HepG2 (cell line): ENCODE measurements around the gene DOCK2. TPM values are rescaled to one million over a fixed set of nuclear protein-coding genes. Genes with fewer than 3 reads are reported as not detected.

Experiments
- ATAC-seq: fragments of 200-7000 bp; cut with Tn5 transposase; 3 replicates; pipeline ENCODE4 v1.9.1; 2020; ENCODE audit warnings: mild to moderate bottlenecking, moderate library complexity
- BruUV-seq: library from RNA; stranded (reverse); fragments of 400-500 nt; replicated peaks from 2 replicates; lab custom pipeline; 2021; lab: Mats Ljungman, UMichigan
- CTCF ChIA-PET: fragments of 300-600 bp; formaldehyde crosslinking; extraction: SDS; loops from one replicate; lab custom pipeline; 2021; ENCODE audit warnings: low total read pairs, inconsistent platforms, low intra/inter-chr PET ratio; lab: Yijun Ruan, JAX
- POLR2A ChIA-PET: fragments of 350-600 bp; sonication (Branson Sonifier 250); formaldehyde crosslinking; loops from one replicate; lab custom pipeline; 2020; ENCODE audit warnings: antibody characterized with exemption, inconsistent platforms; lab: Yijun Ruan, JAX
- DNase-seq: peaks from one replicate; pipeline ENCODE4 v3.0.0-alpha.2; 2015; ENCODE audit warnings: low spot score
- FAIRE-seq: peaks from 3 replicates; lab custom pipeline; 2011; peaks lifted over from hg19 to GRCh38; lab: Jason Lieb, UNC
- H2AFZ ChIP-seq: one replicate; pipeline ENCODE4 v1.6.1; 2011; ENCODE audit warnings: low read length, inconsistent platforms
- H3K27ac ChIP-seq: fragments of 300-600 bp; 3 replicates; pipeline ENCODE4 v1.8.0; 2011; ENCODE audit warnings: mixed run types, mild to moderate bottlenecking, mixed read lengths, low read length, inconsistent platforms; ENCODE audit not compliant: insufficient read depth; ENCODE audit errors: extremely low read length
- H3K27me3 ChIP-seq, 2 experiments: fragments of 200-600 bp in 1 of 2; 2 replicates in 1 of 2; 3 replicates in 1 of 2; pipeline versions ENCODE4 v1.6.0 to v1.8.0; 2011; ENCODE audit warnings: low read length in 2 of 2, mild to moderate bottlenecking in 2 of 2, moderate library complexity in 2 of 2, inconsistent platforms in 1 of 2; ENCODE audit not compliant: insufficient read depth in 2 of 2, control insufficient read depth in 1 of 2
- H3K36me3 ChIP-seq, 2 experiments: fragments of 200-600 bp in 1 of 2; replicated peaks in 1 of 2; 2 replicates in 1 of 2; 3 replicates in 1 of 2; pipeline versions ENCODE4 v1.5.1 to v1.8.0; 2011; ENCODE audit warnings: low read length in 2 of 2, inconsistent platforms in 1 of 2; ENCODE audit not compliant: insufficient read depth in 2 of 2, control insufficient read depth in 1 of 2
- H3K4me1 ChIP-seq: 2 replicates; pipeline ENCODE4 v1.5.1; 2012; ENCODE audit warnings: low read length, inconsistent platforms; ENCODE audit not compliant: insufficient read depth
- H3K4me2 ChIP-seq: 2 replicates; pipeline ENCODE4 v1.6.0; 2011; ENCODE audit warnings: low read depth, low read length, inconsistent platforms
- H3K4me3 ChIP-seq, 3 experiments: fragments of 200-600 bp in 1 of 3; sonication (generic), shearing (Covaris generic) in 1 of 3; replicated peaks in 1 of 3; 2 replicates each; pipeline ENCODE4 v1.5.1; 2011 to 2016; ENCODE audit warnings: low read length in 3 of 3, inconsistent platforms in 2 of 3, low read depth in 2 of 3, mild to moderate bottlenecking in 2 of 3, control low read depth in 1 of 3, mixed read lengths in 1 of 3; ENCODE audit not compliant: insufficient read depth in 1 of 3
- H3K79me2 ChIP-seq: one replicate; pipeline ENCODE4 v1.6.1; 2011; ENCODE audit warnings: low read length, inconsistent platforms; ENCODE audit not compliant: insufficient read depth
- H3K9ac ChIP-seq: 2 replicates; pipeline ENCODE4 v1.6.0; 2011; ENCODE audit warnings: mild to moderate bottlenecking, low read depth, low read length, inconsistent platforms; ENCODE audit not compliant: insufficient read depth
- H3K9me3 ChIP-seq: 2 replicates; pipeline ENCODE4 v1.5.1; 2012; ENCODE audit warnings: mild to moderate bottlenecking, low read length
- H4K20me1 ChIP-seq: 2 replicates; pipeline ENCODE4 v1.6.0; 2011; ENCODE audit warnings: inconsistent platforms, mild to moderate bottlenecking, low read length, moderate library complexity; ENCODE audit not compliant: insufficient read depth
- ETV6 ChIP-seq: sonication (generic); formaldehyde crosslinking; conservative IDR thresholded peaks from 2 replicates; pipeline ENCODE4 v1.4.0; 2020; ENCODE audit warnings: missing genetic modification reagents
- IKZF4 ChIP-seq: sonication (generic); formaldehyde crosslinking; IDR thresholded peaks from 2 replicates; pipeline ENCODE4 v1.5.1; 2020; ENCODE audit warnings: borderline replicate concordance, mild to moderate bottlenecking, low read depth, missing genetic modification reagents; ENCODE audit errors: not compliant biosample characterization
- KDM3A ChIP-seq: IDR thresholded peaks from 2 replicates; pipeline ENCODE4 v1.6.1; 2018; ENCODE audit warnings: low read depth, missing compliant biosample characterization
- MED13 ChIP-seq: sonication (generic); formaldehyde crosslinking; IDR thresholded peaks from 2 replicates; pipeline ENCODE4 v1.5.0; 2020; ENCODE audit warnings: missing genetic modification reagents
- NFIC ChIP-seq: IDR thresholded peaks from 2 replicates; pipeline ENCODE4 v1.6.1; 2012; ENCODE audit warnings: mild to moderate bottlenecking, low read length, inconsistent platforms
- NFYB ChIP-seq: sonication (generic); formaldehyde crosslinking; IDR thresholded peaks from 2 replicates; pipeline ENCODE4 v1.4.0; 2020; ENCODE audit warnings: missing genetic modification reagents
- REPIN1 ChIP-seq: sonication (generic); formaldehyde crosslinking; IDR thresholded peaks from 2 replicates; pipeline ENCODE4 v1.8.0; 2022; ENCODE audit warnings: missing genetic modification reagents, low read depth, mild to moderate bottlenecking, borderline replicate concordance
- ZBTB1 ChIP-seq: sonication (generic); formaldehyde crosslinking; IDR thresholded peaks from 2 replicates; pipeline ENCODE4 v1.4.0; 2020; ENCODE audit warnings: missing genetic modification reagents, borderline replicate concordance
- ZFP62 ChIP-seq: sonication (generic); formaldehyde crosslinking; IDR thresholded peaks from 2 replicates; pipeline ENCODE4 v1.4.0; 2020; ENCODE audit warnings: missing genetic modification reagents
- ZNF225 ChIP-seq: sonication (generic); formaldehyde crosslinking; IDR thresholded peaks from 2 replicates; pipeline ENCODE4 v1.4.0; 2020; ENCODE audit warnings: mild to moderate bottlenecking, missing genetic modification reagents
- ZNF354B ChIP-seq: sonication (generic); formaldehyde crosslinking; IDR thresholded peaks from 2 replicates; pipeline ENCODE4 v1.8.0; 2022; ENCODE audit warnings: mild to moderate bottlenecking, missing genetic modification reagents
- ZNF484 ChIP-seq: sonication (generic); formaldehyde crosslinking; IDR thresholded peaks from 2 replicates; pipeline ENCODE4 v1.5.1; 2020; ENCODE audit warnings: mild to moderate bottlenecking, low read depth, missing genetic modification reagents, borderline replicate concordance
- ZNF703 ChIP-seq: sonication (generic); formaldehyde crosslinking; IDR thresholded peaks from 2 replicates; pipeline ENCODE4 v1.5.1; 2020; ENCODE audit warnings: missing genetic modification reagents, mild to moderate bottlenecking, moderate library complexity, borderline replicate concordance
- WGBS: methylation state at CpG from one replicate; pipeline ENCODE4 v1.1.6; 2017; ENCODE audit warnings: low lambda C conversion rate; 5-methylcytosine and 5-hydroxymethylcytosine counted together
- in situ Hi-C: cut with HindIII; loops from 2 replicates; pipeline ENCODE4 v1.10.0; 2017; ENCODE audit warnings: low pct_unique_long_range_greater_than_20kb; ENCODE audit not compliant: extremely low pct_ligation_motif_present
- intact Hi-C: fragments of 100-400 bp; cut with micrococcal nuclease; formaldehyde crosslinking; loops from one replicate; pipeline ENCODE4 v1.10.0; 2022; ENCODE audit not compliant: unreplicated experiment
- polyA plus RNA-seq, 8 experiments: library from polyadenylated mRNA; depleted of rRNA in 3 of 8; stranded (reverse) in 7 of 8; unstranded in 1 of 8; fragments of >200 nt; fragmentation: Illumina TruSeq in 4 of 8; extraction: Trizol in 4 of 8; gene quantifications; 2 replicates each; pipeline versions ENCODE4 v1.2.1 to v1.2.3, GENCODE V29; 2011 to 2016; ENCODE audit warnings: low read depth in 4 of 8, missing spikeins in 1 of 8, mixed read lengths in 1 of 8; ENCODE audit not compliant: insufficient read depth in 1 of 8
- total RNA-seq, 5 experiments: library from RNA; depleted of rRNA; stranded (reverse); fragments of >200 nt; fragmentation: Illumina TruSeq; extraction: Trizol; gene quantifications; 2 replicates each; pipeline ENCODE4 v1.2.3, GENCODE V29; 2016; ENCODE audit warnings: low read depth in 1 of 5
- TF ChIP-seq, protein P1 (sequence below): sonication (generic); formaldehyde crosslinking; IDR thresholded peaks from 2 replicates; pipeline ENCODE4 v1.5.1; 2020; ENCODE audit warnings: missing genetic modification reagents, mild to moderate bottlenecking, borderline replicate concordance
- TF ChIP-seq, protein P2 (sequence below): sonication (generic); formaldehyde crosslinking; IDR thresholded peaks from 2 replicates; pipeline ENCODE4 v1.8.0; 2022; ENCODE audit warnings: mild to moderate bottlenecking, missing genetic modification reagents

DOCK2 gene
- total and polyA plus RNA-seq, 2 of the 13 experiments (the other 11 are each of a cell fraction or from before 2014, with no cell fraction given): not detected

DNA sequence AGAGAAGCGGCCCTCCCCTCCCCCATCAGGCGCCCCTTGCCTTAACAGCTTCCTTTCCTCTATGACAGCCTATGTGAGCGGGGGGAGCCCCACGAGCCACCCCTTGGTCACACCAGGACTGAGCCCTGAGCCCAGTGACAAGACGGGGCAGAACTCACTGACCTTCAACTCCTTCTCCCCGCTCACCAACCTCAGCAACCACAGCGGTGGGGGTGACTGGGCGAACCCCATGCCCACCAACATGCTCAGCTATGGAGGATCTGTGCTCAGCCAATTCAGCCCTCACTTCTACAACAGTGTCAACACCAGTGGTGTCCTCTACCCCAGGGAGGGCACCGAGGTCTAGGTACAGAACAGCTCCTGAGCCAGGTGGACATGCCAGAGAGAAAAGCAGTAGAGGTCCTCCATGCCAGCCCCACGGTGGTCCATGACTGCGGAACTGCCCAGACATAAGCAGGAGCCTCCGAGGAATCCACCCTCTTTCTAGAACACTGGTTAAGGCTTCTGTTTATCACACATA is 471.3 kb downstream of the DOCK2 start:
- TF ChIP-seq ZNF703 (no peak), REPIN1 (CRISPR knock-in tag) (no peak), ETV6 (CRISPR knock-in tag) (no peak), NFIC (no peak), IKZF4 (CRISPR knock-in tag) (no peak), ZNF354B (CRISPR knock-in tag) (no peak), ZBTB1 (CRISPR knock-in tag) (no peak), NFYB (CRISPR knock-in tag) (no peak), ZFP62 (CRISPR knock-in tag) (no peak), ZNF225 (CRISPR knock-in tag) (no peak), ZNF484 (CRISPR knock-in tag) (no peak), KDM3A (CRISPR knock-in tag) (no peak), MED13 (CRISPR knock-in tag) (no peak)
- TF ChIP-seq, protein P1, sequence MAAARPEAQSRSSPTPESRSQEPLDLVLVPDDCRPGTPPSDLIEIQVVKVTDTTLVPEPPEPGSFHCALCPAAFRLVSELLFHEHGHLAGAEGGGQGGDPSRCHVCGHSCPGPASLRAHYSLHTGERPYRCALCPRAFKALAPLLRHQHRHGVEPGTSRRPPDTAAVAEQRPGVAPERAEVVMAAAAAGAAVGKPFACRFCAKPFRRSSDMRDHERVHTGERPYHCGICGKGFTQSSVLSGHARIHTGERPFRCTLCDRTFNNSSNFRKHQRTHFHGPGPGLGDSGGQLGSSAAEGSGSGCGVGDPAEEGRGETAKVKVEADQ (CRISPR knock-in tag): no peak
- TF ChIP-seq, protein P2, sequence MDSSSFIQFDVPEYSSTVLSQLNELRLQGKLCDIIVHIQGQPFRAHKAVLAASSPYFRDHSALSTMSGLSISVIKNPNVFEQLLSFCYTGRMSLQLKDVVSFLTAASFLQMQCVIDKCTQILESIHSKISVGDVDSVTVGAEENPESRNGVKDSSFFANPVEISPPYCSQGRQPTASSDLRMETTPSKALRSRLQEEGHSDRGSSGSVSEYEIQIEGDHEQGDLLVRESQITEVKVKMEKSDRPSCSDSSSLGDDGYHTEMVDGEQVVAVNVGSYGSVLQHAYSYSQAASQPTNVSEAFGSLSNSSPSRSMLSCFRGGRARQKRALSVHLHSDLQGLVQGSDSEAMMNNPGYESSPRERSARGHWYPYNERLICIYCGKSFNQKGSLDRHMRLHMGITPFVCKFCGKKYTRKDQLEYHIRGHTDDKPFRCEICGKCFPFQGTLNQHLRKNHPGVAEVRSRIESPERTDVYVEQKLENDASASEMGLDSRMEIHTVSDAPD: no peak
- TF ChIP-seq, all 625 proteins: peak for 0
- no TSS peak for BruUV-seq
- ATAC-seq: no peak
- H2AFZ ChIP-seq: no peak overlapping the region
- no peak overlapping the region for H3K4me2 ChIP-seq
- H3K4me1 ChIP-seq: no peaks in the 10 kb centered on the region
- DNase-seq: no peak
- H4K20me1 ChIP-seq: no peaks in the 10 kb centered on the region
- intact Hi-C loops: no loop called here
- H3K27ac ChIP-seq: no peak overlapping the region
- no peak for FAIRE-seq
- in situ Hi-C loops: no loop called here
- H3K27me3 ChIP-seq: peaks cover 0 to 6% of the 10 kb centered on the region in 2 experiments; a peak in 3 of 5 replicates
- H3K9me3 ChIP-seq: no peaks in the 10 kb centered on the region
- no peak overlapping the region for H3K4me3 ChIP-seq
- 0% methylated on average over 2 of the region's 12 CpGs for WGBS
- no peaks in the 10 kb centered on the region for H3K79me2 ChIP-seq
- ChIA-PET POLR2A (no interaction called here), CTCF (no interaction called here)
- no peaks in the 10 kb centered on the region for H3K36me3 ChIP-seq
- no peak overlapping the region for H3K9ac ChIP-seq
